Amniotic stem cell (primary cell): ENCODE measurements around the gene KCTD5.
"Not testable (repeated sequence)": the region's sequence is repeated elsewhere in the genome, so short reads cannot be mapped to it uniquely, and the experiment has no call there.

Experiments used
- DNase-seq: peaks from one replicate; lab custom pipeline; 2025; lab: John Stamatoyannopoulos, UW

The KCTD5 gene

DNA sequence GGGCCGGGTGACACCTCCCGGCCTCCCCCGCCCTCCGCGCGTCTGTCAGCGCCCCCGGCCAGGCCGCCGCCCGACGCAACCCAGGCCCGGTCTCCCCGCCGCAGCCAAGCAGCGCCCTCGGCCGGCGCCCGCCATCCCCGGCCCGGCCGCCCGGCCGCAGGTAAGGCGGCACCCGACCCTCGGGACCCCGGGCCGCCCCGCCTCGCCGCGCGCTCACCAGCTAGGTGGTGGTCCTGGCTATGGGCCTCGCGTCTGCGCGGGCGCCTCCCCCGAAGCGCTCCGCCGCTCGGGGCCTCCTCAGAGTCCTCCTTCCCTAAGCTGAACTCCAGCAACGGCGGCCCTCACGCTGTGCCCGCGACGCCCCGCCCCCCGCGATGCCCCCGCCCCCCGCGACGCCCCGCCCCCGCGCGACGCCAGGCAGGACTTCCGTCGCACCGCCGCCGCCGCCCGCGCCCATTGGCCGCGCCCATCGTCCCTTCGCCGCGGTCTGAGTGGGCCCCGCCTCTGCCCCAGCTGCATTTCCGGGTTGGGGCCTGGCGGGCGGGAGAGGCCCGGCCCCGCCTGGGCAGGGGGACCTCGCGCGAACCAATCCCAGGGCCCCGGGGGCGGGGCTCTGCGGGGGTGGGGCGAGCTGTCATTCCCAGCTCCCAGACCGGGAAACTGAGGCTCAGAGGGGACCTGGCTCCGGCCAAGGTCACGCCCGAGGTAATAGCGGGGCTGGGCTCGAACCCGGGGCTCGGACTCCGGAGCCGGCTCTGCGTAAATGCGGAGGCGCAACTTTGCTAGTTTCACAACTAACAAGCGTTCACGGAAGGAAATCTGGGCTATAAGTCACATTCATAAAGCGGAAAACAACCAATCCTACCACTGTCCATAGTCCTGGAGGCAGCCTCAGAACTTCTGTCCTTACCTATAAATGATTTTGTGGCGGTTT lies 9.0 kb upstream of the KCTD5 start:
- DNase-seq: peak; percentile 91

DNA sequence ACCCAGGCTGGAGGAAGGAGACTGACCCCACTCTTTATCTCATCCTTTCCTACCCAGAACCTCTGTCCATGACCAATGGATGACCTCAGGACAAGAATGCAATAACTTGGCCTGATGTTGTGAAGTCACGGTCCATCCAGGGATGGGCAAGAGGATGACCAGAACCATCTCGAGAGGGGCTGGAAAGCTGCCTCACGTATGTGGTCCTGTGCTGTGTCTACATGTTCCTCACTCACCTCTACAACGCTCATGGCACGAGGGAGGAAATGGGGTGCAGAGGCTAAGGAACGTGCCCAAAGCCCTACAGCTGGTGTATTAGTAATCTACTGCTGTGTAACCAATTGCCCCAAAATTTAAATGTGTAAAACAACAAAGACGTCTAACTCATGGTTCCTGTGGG lies 7.3 kb upstream of the KCTD5 start:
- DNase-seq: no peak

DNA sequence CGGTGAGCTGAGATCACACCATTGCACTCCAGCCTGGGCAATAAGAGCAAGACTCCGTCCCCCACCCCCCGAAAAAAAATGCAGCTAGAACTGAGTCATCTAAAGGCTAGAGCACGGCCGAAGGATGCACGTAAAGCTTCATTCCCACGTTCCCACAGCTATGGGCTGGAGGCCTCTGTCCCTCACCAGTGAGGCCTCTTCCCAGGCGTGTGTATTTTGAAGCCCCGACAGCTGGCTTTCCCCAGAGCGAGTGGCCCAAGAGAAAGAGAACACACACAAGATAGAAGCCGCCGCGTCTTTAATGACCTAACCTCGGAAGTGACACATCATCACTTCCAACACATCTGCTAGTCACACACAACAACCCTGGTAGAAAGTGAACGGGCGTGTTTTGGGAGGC lies 6.6 kb upstream of the KCTD5 start:
- no peak for DNase-seq

DNA sequence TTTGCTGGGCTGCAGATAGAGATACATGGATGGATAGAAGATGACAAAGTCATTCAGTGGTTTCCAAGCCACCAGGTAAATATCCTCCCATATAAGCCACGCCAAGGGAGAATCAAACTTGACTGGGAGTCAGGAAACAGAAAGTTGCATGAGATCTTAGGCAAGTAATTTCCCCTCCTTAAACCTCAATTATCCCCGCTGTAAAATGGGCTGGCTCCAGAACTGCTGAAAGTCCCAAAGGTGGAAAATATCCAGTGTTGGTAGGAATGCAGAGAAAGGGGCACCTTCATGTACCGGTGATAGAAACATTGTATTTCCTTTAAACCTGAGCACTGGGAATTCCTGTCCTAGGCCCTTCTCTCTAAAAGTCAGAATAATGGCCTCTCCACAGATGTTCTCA lies 5.4 kb upstream of the KCTD5 start:
- DNase-seq: not testable (repeated sequence)

DNA sequence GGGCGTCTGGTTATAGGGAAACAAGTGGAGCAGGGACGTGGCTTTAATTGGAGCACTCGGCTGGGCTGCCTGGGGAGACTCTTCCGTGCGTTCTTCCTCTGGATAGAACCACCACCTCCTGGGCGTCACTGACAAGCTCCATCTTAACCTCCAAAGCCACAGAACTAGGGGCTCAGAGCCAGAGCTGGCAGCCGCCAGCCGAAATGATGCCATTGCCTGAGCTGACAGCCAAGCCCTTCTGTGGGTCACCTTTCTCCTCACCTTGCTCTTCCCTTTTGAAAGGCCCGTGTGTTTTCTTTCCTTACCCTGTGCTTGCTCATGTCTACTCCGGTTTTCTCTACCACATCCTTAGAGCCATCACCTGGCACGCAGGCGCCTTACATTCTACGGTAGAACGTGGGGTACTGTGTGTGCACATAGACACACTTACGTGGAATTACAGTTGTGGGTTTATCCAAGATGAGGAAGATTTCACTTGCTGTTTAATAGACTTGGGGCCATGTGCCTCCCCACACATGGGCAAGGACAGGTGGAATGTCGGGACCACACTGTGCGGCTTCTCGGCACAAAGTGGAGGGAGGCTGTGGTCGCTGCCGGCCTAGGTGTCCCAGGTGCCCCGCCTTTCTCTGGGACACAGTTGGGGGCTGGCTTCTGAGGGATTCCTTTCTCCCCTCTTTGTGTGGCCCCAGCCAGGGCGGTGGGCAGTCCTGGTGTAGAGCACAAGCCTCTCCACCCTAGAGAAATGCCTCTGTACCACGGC lies 3.9 kb upstream of the KCTD5 start:
- not testable (repeated sequence) for DNase-seq

DNA sequence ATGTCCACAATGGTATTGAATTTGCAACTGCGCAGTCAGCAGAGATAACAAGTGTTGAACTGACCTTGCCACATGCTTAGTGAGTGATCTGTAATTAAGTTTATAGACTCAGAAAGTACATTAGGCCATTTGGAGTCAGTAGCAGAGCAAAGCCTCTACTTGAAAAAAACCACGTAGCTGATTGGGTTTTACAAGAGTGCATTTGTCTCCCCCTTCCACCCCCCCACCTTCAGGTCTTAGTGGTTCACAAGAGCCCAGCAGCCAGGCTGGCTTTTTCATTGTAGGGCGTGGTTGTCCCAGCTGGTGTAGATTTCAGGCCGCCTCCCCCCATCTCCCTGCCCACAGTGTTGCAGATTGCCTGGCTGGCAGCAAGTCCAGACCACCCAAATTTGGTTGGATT lies 2.4 kb upstream of the KCTD5 start:
- not testable (repeated sequence) for DNase-seq

DNA sequence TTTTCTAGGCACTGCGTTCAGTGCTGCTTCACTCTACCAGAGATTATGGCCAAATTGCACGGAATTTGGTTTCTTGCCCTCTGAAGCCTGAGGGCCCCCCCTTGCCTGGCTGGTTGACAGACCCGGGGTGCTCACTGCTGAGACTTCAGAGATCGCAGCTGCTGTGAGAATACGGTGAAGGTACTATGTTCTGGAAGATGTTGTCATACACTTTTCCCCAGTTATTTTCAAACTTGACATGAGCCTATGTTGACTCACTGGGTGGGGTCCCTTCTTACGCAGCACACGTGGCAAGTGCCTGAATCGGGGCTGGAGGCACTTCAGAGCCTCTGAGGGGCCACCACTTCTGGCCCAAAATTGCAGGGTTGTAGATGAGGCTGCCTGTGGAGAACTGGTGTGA lies 2.0 kb upstream of the KCTD5 start:
- DNase-seq: not testable (repeated sequence)

DNA sequence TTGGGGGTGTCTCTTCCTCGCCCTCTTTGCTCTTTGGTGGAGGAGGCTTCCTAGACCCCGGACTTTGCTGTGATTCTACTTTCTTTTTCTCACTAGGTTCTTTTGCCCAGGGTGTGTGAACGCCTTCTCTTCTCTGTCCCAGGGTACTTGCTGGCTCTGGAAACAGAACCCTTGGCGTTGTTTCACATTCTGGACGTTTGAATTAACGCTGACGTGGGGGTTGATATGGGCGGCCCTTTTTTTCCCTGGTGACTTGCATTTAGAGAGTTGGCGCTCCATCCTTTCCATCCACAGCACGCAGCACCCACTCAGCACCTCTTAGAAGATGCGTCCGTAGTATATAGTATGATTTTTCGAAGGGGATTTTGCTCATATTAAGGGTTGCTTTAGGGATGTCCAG lies 718 bp downstream of the KCTD5 start:
- not testable (repeated sequence) for DNase-seq

DNA sequence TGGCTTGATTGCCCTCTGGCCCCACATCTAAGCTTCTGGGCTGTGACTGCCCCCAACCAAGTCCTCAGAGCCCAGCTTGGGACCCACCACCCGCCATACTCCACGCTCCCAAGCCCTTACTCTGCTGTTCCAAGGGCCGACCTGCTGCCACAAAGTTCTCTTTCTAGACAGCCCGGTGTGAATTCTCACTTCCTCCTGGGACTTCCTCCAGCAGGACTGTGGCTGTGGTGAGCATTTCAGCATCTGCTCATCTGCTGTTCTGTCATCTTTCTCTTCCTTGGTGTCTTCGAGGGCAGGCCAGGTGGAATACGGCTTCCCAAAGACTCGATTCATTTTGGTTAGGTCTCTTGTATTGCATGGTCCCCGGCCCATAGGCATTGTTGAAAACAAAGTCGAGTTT lies 3.8 kb downstream of the KCTD5 start:
- not testable (repeated sequence) for DNase-seq

DNA sequence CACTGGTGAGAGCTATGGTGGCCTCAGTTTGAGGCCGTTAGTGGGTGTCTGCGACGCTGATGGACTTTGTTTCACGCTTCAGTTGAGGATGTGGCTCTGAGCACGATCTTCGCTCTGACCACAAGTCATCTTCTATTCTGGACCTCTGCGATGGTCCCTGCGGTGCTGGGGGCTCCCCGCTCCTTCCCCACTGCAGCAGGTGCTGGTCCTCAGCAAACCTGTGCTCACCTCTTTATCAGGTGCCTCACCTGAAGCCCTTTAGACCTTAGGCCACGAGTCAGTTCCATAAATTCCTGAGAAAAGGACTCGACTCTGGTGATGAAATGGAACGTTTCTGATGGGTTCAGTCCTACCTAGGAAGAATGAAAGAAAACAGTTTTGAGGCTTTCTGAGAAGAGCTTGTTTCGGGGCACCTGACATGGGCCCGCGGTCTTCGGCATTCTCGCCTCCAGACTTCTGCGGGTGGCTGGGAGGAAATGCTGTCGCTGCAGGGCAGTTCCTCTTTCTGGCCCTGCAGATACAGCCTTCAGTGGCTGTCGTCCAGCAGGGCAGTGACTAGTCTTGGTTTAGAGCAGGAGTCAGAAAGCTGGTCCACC lies 4.7 kb downstream of the KCTD5 start:
- DNase-seq: no peak

DNA sequence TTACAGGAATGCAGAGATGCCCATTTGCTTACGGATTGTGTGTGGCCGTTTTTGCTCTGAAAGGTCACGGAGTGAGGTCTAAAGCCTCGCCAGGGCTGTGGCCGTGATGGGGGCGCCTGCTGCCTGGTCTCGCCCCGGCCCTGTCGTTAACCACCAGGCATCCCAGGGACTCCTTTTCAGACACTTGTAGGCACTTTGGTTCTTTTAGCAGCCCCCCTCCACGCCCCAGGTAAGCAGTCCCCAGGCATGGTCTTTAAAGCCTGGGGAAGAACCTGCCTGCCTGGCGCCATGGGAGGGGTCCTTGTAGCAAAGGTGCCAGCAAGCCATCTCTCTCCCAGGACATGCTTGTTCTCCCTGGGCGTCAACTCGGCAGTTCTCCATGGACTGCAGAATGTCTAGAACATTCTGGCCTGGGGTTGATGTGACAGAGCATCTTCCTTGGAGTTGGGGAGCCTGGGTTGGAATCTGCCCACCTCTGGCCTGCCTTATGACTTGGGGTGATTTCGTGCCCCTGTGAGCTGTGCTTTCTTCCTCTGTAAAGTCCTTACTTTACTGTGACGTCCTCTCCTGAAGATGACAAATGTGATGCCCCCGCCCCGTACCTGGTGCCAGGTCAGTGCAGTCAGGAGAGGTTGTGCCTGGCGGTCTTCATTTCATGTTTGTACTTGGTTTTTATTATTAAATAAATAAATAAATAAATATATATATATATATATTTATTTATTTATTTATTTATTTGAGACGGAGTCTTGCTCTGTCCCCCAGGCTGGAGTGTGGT lies 5.4 kb downstream of the KCTD5 start:
- DNase-seq: no peak

DNA sequence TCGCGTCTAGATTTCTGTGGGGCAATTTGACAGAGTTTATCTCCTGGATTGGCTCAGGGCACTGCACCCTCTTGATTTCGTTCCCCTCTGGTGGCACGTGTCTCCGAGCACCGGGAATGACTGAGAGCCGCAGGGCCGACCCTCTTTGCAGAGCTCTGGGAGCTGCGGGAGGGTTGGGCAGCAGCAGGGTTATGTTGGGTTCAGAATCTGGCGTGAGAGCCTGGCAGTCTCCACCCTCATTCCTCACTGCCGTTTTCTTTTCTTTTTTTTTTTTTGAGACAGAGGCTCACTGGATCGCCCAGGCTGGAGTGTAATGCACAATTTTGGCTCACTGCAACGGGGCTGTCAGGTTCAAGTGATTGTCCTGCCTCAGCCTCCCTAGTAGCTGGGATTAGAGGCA lies 7.1 kb downstream of the KCTD5 start:
- not testable (repeated sequence) for DNase-seq

DNA sequence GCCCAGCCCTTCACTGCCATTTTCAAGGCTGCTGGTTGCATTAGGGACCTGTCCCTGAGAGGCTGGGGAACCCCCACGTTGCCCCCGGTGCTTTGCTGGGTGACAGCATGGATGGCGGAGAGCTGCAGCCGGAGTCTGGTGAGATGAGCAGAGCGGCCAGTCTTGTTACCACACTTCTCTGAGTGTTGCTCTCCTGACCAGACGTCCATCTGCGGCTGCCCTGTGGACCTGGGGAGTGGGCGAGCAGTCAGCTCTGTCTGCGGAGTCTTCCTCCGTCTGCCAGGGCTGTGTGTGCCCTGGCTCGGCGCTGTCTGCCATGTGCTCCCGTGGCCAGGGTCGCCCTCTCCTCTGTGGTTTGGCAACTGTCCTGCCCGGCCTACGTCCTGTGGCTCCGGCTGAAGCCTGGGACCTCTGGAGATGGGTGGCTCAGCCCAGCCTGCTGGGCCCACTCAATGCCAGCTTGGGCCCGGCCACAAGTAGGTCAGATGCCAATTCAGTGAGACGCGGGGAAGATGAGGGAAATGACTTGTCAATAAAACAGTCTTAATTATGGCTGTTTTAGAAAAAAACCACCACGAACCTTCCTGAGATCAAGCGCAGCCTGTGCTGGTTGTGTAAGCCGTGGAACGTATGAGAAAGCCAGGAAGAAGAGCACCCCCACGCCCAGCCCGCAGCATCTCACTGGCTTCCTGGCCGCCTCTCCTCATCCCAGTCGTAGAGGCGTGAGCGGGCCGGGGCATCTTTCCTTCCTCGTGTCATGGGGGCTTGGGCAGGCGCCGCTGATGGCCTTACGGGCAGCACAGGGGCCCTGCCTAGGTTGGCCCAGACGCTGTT lies 7.9 kb downstream of the KCTD5 start:
- no peak for DNase-seq

DNA sequence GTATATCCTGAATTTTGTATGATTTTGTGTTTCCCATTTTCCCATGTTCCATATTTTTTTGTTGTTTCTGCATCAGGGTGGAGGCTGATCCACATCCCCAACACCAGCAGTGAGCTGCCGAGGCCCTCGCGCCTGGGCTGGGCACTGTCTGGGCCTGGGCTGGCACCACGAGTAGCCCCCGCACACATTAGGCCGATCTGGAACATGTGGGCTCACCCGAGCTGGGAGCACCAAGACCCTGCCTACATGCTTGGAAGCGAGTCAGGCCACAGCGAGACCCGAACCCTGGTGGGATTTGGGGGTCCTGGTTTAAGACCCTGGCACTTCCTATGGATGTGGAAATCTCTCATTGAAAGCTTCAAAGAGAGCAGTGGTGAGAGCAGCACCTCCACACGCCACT lies 8.5 kb downstream of the KCTD5 start:
- no peak for DNase-seq

DNA sequence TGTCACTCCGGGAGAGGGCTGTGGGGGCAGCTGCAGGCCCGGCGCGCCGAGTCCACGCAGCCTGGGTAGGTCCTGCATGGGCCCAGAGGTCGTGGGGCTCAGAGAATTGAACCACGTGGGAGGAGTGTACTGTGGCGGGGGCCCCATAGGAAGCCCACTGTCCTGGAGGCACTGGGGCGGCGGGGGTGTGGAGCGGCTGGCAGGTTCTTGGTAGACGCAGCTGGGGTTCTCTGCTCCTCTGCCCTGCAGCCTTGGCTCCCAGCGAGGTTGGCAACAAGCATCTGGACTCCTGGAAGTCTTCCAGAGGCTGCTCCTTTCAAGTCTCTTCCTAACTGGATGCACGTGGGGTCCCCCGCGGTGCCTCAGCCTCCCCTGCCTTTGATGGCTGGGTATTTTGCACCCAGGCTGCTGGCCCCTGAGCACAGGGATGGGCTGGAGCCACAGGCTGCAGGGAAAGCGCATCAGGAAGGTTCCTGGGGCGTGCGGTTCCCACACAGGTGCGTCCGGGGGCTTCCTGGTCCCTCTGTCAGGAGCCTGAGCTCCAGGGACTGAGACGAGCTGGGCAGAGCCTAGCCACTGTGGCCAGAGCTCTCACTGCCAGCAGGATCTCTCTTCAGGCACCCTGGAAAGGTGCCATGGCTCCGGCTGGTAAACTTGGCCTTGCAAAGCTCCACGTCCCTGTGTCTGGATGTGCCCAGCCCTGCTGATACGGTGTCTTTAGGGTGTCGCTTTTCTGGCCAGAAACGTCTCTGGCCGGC lies 9.3 kb downstream of the KCTD5 start:
- no peak for DNase-seq

DNA sequence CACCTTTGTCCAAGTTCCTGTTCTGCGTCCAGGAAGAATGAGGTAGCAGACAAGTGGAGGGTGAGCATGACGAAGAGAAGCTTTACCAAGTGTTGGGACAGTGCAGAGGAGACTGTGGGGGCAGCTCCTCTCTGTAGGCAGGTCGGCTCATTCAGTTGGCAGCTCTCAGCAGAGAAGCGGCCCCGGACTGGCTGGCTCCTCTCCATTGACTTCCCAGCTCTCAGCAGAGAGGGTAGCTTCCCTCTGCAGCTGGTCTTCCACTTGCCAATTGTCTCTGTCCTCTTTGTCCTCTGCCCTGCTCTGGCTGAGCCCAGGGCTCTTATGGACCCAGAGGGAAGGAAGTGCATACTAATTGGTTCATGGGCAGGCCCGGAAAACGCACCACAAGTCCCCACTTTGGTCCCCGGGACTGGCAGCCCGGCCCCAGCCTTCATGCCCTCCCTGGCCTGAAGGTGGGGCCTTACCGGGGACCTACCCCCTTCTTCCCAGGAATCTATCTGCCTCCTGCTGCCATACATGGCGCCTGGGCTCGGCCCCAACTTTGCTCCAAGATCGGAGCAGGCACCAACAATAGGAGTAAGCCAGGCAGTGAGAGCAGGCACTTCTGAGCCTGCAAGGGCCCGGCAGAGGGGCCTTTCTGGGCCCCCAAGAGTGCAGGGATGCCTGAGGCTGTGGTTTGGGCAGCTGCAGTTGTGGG lies 10.1 kb downstream of the KCTD5 start:
- no peak for DNase-seq

DNA sequence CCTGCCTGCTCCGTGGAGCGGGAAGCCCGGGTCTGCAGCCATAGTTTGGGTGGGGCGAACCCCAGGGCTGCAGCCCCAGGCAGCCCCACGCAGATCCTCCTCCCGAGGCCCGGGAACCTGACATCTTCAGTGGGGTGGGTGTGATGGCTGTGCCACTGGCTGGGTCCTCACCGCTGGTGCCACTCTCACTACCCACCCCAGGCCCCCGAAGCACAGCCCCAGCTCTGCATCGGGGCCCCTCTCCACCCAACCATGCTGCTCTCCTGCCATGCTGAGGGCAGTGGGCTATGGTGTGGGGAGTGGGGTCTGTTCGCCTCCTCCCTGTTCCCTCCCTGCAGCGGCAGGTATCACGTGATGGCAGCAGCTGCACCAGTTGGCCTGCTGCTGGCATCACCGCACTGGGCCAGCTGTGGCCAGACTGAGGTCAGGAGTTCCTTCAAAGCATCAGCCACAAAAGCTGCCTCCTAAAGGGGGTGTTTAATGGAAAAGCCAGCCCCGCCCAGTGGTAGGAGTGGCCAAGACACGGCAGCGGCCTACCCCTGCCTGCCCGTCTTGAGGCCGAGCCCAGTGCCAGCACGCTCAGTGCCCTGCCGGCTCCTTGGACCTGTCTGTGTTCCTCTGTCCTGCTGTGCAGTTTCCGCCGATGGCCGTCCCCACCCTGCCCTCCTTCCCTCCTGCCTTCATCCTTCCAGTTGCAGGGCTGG lies 10.8 kb downstream of the KCTD5 start:
- DNase-seq: no peak

DNA sequence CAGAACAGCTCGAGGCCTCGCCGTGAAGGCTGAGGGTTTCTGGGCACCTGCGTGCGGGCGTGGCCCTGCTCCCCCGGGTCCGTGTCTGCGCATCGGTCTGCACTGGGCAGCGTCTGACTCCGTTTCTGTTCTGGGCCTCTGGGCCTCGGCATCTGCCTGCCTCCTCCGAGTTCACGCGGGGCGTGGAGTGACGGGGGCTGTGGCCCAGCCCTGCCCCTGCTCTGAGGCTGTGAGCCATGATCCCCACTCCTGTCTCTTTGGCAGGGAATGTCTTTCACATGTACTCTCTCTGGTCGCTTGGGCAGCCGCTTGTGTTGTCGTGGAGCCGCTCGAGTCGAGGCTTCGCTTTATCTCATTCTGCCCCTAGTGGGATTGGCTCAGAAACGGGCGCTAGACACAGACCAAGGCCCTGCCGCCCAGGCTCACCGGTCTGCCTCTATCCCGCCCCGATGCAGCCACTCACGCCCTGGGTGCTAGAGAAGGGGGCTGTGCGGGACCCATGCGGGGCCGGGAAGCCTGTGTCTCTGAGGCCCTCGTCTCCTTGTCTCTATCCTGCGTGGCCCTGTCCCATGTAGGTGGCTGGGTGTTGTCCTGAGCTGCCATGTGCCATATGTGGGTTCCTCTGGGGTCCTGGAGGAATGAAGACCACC lies 14.4 kb downstream of the KCTD5 start:
- not testable (repeated sequence) for DNase-seq
